DMS153 treated with DMSO at 0.1 percent for 48 hours (cell line): ENCODE measurements around the gene MTMR6.

Experiments used
- DNase-seq: peaks from one replicate; lab custom pipeline; 2025; ENCODE audit not compliant: unreplicated experiment; lab: John Stamatoyannopoulos, UW

The MTMR6 gene

GRCh38 chr13:25217023-25217885, 70.0 kb downstream of the MTMR6 start:
- no peak for DNase-seq

DNA sequence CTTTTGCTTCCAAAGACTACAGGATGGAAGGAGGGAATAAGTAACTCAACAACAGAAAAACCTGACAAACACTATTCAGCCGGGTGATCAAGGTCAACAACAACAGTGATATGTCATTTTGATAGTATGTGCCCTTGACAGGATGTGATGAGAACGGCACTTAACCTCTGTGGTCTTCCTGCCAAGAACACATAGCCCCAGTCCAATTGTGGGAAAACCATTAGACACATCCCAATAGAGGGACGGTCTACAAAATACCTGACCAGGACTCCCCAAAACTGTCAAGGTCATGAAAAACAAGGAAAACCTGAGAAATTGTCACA, 72.1 kb downstream of the MTMR6 start:
- no peak for DNase-seq

GRCh38 chr13:25214491-25215252, 72.6 kb downstream of the MTMR6 start:
- DNase-seq, result no peak

DNA sequence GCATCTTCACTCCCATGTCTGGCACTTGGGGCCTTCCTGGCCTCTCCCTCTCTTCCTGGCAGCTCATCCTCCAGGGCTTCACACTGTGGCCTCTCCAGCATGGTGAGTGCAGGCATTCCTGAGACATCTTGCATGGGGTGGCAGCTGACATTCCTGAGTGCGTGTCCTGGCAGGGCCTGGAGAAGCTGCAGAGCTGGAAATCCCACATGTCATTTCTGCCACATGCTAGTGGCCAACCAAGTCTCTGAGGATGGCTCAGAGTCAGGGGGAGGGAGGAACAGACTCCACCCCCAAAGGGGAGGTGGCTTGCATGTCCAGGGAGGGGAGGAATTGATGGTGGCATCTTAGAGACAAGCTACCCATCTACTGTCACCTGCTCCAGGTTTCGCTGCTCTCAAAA, 73.6 kb downstream of the MTMR6 start:
- no peak for DNase-seq

DNA sequence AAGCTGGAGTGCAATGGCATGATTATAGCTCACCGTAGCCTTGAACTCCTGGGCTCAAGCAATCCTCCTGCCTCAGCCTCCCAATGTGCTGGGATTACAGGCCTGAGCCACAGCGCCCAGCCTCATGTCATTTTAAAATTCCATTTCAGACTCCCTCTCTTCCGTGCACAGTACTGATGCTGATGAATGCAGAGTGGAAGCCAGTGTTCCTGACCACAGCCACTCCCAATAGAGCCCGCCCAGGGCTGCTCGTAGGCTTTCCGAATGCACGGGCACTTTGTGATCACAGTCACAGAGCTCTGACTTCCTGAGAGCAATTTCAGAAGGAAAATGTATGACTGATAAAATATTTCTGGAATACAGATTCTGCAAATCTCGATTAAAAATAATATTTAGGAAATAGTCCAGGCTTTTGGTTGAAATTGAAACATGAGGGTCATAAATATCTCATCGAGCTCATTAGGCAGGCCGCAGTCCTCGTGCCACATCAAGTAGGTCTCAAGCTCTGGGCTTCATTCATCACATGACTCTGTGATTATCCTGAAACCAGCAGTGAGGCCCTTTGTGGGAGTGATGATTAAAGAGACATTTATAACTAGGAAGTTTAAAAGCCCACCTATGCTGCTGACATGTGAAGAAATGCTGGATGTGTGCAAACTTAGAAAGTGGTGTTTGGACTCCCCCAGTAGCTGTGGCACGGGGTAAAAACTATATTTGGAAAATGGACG, 76.3 kb downstream of the MTMR6 start:
- DNase-seq, result no peak

DNA sequence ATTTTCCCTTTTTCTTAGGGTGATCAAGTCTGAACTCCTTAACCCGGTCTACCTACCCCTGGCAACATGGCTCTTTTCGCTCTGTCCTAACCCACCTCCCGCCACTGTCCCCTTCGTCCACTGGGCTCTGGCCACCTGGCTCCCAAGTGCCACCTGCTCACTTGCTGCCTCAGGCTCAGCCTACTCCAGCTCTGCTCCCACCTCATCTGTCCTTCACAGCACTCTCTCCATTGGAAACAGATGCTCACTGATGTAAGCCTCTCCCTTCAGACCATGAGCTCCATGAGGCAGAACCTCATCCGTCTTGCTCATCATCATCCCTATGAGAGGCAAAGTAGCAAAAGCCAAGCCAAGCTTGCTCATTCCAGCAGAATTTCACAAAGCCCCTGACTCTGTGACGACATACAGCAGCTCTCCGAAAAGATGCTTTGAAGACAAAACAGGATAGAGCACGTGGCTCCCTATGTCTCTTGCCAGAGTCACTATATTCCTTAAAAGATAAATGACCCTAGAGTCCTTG, 79.9 kb downstream of the MTMR6 start:
- no peak for DNase-seq

DNA sequence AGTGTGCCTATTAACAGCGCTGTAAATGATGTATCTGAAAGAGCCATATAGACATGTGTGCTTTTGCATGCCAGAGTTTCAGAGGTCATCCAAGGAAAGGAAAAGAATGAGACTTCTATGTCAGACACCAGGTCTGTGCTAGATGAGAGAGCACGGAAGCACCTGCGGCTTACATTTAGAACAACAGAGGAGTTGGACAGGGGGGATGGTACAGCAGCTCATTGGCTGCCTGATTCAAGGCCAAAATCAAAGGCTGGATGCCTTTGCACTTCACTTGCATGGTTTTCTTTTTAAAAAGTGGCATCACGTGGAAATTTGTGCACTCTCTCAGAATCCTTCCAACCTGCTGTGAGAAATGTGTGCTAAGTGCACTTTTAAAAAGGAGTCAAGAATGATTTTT, 82.4 kb downstream of the MTMR6 start:
- no peak for DNase-seq

DNA sequence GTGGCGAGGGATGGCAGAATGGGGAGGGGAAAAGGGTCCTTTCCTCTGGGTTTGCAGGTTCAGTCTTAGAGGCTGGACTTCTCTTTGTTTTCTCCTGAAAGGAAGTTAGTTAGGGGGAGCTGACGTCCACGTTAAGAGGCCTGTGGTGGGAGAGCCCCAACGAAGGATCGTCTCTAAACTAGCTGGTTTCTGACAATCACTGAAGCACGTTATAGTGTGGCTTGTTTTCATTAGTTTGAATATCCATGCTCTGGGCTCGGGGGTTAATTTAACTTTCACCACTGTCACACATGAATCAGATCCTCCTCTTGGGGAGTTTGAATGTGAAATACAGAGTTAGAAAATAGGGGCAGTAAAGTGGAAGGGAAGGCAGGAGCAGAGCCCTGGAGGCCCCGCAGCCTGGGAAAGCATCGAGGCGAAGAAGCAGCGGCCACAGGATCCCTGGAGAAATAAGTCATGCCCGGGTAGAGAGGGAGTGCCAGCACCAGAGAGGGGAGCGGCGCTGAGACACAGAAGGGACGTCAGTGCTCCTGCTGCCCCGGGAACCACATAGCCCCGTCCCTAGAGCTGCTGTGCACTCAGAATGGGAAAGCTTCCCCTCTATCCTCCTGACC, 84.1 kb downstream of the MTMR6 start:
- no peak for DNase-seq

- DNase-seq, result no peak
Measured at GRCh38 chr13:25200783-25201182, 86.5 kb downstream of the MTMR6 start.

DNA sequence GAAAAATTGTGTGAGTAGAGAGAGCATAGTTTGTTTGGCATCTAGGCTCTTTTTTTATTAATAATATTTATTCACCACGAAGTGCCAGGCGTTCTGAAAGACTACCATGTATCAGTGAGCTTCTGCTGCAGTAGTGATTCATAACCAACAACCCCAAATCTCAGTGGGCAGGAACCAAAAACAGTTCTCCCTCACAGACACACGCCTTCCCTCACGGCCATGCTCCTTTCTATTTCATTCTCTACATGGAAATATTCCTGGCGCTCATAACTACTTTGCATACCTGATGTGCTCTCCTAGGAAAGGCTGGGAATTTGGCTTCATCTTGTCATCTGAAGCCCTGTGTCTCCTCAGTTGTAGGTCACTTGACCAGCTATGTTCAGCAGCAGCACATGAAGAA, 88.6 kb downstream of the MTMR6 start:
- DNase-seq, result no peak

- DNase-seq, result no peak
Measured at GRCh38 chr13:25196971-25197370, 90.3 kb downstream of the MTMR6 start.
